Measurements from ENCODE around the gene THSD4.

THSD4 gene

DNA sequence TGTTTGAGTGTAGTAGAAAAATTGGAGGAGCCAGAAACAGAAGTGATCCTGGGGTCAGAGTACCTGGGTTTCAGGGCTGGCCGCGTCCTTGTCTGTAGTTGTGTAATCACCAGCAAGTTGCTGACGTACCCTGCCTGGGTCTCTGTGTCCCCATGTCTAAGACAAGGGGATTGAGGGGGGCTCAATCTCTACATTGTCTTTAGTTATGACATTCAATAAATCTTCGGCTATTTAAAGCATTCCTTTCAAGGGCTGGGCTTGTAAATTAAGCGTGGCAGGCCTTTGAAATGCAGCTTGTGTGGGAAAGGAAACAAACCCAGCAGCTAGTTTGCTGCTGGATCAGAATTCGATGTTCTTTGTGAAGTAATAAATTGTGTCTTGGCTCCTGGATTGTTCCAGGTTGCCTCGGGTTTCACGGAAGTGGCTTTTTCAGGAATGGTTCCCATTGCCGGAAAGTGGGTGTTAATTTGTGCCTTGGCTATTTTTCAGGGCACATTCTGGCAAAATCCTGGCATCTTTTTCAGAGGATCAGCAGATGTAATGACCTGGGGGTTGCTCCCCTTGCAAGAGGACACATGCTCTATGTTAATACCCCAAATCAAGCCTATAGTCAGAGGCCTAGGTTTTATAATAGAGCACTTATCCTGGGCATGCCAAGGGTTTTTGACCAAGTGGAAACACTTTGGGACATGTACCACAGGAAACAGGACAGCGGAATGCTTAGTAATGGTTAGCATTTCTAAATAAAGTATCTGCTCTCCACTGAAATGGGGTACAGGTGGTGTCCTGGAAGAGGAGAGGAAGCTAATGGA is 400.3 kb downstream of the THSD4 start:
- no peak for DNase-seq

DNA sequence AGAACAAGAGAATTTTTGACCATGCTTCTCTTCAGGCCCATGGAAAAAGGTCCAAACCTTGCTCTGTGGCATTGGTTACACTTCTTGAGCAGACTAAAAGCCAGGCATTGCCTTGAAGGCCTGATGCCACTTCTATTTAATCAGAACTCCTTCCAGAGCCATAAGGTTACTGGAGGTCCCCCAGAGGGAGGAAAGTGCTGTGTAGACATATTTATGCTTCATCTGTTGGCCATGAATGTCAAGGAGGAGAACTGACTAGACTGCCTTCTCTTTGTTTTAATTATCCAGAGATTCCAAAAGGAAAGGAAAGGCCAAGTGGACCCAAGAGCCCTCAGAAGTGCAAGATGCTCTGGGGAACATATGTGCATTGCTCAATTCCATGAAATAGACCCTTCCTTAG is 402.5 kb downstream of the THSD4 start:
- no peak for DNase-seq

DNA sequence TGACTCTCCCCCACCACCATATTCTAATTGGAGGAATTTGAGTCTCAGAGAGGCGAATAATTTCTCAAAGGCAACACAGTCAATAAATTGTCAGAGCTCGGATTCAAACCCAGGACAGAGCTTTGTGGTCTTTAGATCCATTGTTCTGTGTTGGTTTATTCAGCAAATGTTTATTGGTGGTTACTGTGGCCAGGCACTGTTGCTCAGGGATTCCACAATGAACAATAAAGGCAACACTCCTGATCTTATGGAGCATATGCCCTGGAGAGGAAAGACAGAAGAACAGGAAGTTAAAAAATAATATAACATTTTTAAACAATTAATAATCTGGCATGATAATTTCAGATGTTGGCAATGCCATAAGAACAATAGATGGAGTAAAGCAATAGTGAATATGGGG is 403.4 kb downstream of the THSD4 start:
- no peak for DNase-seq

DNA sequence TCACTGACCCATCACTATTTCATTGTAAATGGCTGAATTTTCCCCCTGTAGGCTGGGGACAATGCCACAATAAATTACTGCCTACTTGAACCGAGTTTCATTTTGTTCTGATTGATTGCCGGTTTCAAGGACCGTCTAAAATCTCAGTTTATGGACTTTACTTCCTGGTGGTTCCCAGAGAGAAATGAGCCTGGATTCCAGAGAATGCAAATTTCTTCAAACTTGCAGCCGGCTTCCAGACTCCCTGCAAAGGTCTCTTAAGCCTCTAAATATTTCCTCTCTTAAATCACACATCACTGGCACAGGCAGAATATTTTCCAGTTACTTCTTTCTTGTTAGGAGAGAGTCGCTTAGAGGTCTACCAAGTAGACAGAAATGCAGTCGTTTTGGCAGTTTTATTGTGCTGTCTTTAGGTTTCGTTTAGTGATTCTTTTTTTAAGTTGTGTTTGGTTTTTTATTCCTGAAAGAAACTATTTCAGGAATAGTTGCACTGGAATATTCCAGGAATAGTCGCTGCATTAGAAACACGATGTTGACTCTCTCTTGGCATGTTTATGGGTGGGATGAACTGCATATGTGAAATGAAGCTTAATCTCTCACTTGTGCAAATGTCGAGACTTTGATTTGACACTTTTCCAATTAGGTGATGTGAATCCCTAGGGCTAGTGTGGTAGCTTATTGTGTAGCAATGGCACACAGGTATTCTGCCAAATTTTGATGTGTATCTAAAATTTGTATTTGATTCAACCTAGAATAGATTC is 411.0 kb downstream of the THSD4 start:
- DNase-seq, result no peak

DNA sequence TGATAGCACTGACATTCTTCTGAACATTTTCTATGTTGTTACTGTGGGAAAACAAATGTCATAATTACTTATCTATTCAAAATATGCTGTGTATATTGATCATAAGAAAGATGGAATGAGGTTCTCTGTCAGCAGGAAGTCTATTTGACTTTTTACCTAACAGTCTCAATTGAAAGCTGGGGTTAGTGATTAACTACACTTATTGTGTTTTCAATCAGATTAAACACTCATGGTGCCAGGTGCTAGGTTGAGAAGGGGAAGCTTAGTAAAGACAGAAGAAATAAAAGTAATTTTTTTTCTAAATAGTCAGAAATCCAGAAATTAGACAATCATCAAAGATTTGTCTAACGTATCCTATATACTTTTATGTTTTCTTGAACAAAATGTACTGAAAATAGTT is 414.1 kb downstream of the THSD4 start:
- DNase-seq, result no peak

DNA sequence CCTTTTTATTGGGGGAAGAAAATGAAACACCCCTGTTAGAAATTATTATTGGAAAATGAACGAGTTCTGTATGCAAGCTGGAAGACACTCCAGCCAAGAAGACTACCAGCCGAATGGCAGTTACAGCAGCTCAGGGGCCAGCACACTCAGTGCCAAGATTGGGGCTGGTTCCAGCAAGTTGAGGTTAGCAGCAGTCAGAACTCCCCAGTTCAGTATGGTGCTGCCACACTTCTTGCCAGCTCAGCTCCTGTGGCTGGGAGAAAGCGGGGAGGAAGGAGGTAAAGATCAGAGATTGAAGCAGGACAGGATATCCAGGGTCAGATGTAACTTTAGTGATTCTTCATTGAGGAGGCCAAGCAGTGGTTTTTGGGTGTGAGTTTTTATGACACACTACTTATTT is 414.8 kb downstream of the THSD4 start:
- no peak for DNase-seq

DNA sequence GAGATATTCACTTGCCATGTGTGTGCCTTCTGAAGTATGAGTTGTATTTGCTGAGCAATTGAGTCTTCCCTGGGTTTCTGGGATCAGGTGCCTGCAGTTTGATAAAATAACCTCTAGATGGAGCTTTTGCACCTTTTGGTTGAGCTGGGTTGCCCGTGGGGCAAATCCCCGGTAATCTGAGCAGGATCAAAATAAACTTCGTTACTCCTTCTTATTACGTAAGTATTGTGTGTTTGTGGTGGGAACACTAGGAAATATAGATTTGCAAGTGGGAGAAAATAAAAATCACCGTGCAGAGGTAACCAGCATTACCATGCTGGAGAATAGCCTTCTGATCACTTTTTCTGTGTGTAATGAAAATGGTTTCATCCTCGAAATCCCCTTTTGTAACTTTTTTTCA is 417.7 kb downstream of the THSD4 start:
- peak; percentile 40 for DNase-seq

DNA sequence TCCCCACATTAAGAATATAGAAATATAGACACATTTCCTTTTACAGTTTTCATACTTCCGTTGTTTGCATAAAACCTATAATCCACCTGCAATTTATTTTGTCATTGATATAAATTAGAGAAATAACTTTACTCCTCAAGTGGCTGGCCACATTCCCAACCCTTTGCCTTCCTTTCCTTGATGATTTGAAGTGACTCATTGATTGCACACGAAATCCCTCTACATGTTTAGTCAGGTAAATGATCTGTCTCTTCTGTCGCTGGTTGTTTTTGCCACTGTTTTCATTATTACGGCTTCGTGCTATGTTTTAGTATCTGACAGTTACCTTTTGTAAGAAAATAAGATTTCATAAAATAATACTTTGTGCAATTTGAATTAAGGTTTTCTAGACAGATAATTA is 422.9 kb downstream of the THSD4 start:
- no peak for DNase-seq

DNA sequence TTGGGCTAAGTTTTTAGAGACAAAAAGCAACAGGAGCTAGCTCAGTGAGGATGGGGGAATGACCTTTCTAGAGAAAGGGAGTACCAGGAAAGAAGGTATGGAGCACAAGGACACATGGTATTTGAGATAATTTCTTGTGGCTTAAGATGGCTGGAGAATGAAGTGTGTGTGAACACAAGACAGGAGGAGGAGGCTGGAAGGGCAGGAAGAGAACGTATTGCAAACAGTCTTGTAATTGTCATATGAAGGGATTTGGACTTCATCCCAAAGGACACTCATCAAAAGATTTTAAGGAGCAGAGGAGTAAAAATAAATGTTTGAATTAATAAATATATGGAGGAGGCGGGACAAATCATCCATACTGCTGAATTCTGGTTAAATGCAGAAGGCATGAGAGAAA is 426.5 kb downstream of the THSD4 start:
- DNase-seq, result no peak

DNA sequence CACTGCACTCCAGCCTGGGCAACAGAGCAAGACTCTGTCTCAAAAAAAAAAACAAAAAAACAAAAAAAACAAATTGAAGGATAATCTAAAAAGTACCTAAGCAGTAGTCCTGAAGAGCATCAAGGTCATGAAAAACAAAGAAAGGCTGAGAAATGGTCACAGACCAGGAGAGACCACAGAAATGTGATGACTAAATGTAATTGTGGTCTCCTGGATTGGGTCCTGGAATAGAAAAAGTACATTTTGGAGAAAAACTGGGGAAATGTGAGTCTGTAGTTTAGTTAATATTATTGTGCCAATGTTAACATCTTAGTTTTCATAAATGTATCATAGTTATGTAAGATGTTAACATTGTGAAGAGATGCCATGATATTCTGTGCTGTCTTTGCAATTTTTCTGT is 427.6 kb downstream of the THSD4 start:
- no peak for DNase-seq

DNA sequence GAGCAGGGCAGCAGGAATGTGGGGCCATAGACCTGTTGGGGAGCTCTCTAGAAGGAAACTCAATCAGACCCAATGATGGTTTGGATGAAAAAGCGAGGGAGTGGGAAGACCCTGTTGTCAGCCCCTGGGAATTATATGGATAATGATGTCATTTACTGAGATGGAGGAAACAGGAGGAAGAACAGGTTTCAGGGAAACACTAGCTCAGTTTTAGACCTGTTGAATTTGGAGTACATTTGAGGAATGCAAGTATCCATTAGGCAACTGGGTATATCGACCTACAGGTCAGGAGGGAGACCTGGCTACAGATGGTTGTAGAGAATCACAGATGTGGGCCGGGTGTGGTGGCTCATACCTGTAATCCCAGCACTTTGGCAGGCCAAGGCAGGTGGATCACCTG is 428.1 kb downstream of the THSD4 start:
- no peak for DNase-seq

DNA sequence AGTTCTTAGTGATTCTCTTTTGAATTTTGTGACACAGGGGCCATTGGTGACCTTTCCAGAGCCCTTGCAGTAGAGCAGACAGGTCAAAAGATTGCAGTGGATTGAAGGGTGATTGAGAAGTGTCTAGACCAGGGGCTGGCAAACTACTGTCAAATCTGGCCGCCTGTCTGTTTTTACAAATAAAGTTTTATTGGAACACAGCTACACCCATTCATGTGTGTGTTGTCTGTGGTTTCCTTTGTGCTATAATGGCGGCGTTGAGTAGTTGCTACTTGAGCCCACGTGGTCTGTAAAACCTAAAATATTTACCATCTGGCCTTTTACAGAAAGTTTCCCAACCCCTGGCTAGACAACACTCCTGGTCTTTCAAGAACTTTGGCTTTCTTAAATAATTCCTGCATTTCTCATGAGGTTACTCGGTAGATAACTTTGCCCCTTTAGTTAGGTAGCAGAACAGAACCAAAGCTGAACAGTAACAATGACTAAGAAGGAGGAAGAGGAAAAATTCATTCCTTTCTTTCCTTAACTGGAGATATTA is 430.0 kb downstream of the THSD4 start:
- DNase-seq, result no peak

DNA sequence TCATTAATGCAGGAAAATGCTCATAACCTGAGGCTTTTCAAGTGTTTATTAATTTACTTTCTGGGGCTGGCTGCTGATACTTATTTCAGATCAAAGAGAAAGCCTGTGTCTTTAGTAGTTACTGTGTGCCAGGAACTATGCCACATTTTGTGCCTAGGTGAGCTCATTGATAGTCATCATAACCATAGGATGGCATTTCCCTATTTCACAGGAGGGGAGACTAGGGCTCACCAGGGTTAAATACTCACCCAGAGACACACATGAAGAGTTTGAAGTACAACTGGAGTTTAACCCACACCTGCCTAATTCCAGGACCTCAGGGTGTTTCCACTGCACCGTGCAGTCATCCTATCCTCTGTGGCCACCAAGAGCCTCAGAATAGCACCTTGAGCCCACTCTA is 430.7 kb downstream of the THSD4 start:
- DNase-seq, result no peak

DNA sequence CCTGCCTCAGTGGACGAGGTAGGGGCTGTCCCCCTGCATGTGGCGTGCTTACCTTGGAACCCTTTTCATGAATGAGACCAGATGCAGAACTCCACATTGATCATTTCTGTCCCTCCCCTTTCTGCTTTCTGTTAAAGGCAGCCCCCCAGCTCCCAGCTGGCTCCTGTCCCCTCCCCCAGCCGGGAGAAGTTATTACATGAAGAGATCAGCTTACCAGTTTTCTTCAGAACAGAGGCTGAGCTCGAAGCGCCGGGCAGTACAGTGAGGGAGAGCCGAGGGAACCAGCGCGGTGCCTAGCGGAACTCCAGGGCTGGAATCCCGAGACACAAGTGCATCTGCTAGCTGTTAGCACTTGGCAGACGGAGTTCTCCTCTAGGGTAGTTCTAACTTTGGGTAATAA is 431.7 kb downstream of the THSD4 start:
- peak; percentile 54 for DNase-seq

DNA sequence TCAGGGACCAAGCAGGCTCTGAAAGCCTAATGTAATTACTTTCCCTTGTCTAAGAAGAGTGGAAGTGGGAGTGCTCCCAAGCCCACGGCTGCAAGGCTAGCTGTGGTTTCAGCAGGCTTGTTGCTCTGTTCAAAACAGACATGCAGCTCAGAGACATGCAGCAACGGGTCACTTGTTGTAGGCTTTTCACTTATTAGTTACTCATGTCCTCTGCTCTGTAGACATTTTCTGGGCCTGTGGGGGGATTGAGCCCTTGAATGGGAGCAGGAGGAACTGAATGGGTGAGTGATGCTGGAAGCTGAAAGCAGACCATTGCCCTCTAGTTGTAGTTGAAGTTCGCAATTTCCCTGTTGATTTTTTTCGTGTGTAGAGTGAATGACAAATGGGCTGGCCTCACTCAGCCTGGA is 433.1 kb downstream of the THSD4 start:
- no peak for DNase-seq

DNA sequence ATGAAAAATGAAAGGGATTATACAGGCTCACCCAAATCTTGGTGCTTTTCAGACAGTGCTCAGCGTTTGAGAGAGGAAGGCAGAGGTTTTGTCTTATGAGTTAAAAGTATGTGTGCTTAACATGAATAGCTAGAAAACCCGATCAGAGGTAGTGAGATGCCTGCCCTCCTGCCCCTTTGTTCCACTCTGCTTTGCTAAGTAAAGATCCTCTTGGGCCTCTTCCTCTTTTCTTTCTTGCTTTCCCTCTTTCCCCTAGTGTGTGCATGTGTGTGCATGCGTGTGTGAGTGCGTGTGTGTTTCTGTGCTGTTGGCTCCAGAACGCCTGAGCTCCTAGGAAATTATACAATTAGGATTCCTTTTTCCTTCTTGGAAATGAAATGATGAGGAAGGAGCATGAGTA is 433.8 kb downstream of the THSD4 start:
- DNase-seq, result no peak

DNA sequence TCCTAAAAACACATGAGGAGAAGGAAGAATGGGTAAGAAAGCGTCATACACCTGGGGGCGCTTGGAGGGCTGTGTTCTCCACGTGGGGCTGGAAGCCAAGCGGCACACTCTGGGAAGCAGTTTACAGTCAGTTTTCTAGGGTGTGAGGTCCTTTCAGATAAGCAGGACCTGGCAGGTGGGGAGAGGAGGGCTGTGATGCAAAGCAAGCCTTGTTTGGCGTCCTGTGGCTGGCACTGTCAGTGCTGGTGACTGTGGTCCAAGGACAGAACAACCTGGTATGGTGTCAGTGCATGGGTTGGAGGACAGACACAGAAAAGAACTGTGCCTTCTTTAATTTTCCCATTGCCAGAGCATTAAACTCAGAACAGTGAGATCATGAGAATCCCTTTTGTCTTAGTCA is 434.4 kb downstream of the THSD4 start:
- no peak for DNase-seq

DNA sequence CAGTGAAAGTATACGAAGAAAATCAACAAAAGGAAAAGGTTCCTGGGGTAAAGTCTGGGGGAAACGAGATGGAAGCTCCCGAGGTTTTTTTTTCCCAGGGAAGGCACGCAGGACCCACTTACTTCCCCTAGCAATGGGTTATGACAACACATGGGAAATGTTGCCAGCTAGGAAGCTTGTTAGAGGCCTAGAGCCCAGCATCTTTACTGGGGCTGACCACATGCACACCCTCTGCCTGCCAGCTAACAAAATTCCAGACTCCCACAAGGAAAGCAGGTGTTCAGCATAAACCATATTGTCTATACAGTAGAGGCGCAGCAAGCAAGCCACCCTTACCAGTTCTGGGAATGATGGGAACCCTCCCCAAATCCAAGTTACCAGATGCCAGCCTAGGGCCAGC is 436.3 kb downstream of the THSD4 start:
- no peak for DNase-seq

DNA sequence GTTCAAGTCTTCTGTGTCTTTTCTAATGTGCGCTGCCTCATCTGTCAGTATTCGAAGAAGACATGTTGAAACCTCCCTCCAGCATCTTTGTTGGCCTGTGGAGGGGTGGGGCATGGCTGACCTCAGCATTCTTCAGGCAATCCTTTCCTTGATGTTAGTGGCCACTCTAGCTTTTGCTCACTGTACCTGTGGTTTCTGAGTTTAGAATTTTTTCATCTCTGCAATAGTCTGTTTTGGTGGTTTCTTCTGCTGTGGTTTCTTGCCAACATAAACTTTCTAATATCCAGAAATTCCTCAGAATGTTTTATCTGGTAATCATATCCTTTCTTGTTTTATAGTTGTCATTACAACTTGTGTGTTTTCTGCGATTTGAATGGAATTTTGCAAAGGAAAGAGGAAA is 443.8 kb downstream of the THSD4 start:
- DNase-seq, result no peak

DNA sequence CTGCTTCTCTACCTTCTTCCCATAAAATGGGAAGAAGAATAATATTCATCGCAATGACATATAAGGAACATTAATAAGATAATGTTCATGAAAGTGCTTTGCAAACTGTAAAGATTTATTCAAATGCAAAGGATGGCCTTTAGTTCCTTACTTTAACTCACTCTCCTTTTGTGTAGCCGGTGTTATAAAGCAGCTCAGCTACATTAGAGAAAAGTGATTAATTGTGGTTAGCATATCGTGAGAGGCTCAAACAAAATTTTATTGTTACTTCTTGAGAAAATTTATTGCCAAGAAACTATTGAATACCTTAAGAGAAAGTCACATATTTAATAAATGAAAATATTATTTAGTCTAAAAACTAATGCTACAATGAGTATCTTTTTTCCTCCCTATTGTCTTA is 444.3 kb downstream of the THSD4 start:
- no peak for DNase-seq

DNA sequence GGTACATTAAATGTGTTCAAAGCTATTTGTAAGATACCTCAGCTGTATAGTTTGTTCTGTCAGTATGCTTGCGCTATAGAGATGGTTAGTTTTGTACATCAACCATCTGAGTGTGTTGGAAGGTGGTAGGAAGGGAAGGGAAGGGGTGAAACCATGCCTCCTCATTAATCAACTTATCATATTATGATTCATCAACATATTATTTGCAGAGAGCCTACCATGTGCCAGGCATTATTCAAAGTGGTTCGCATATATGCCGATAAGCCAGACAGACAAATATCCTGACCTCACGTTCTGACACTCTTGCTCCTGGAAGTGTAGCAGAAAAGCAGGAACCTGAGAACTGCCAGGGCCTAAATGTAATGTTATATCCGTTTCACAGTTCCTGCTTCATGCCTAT is 447.0 kb downstream of the THSD4 start:
- DNase-seq, result no peak

DNA sequence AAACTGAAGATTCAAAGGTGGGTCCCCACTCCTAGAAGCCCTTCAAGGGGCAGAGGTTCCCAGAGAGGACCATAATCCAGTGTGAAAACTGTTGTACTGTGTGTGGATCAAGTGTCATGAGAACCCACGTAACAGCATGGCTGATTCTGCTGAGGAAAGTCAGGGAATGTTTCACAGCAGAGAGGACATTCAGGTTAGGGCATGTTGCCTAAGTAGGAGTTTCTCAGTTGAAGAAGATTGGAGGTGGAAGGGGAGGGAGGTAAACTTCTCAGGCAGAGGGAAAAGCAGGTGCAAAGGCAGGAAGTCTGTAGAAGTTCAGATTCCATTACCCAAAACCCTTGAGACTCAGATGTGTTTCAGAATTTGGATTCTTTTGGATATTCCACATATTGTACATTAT is 448.9 kb downstream of the THSD4 start:
- DNase-seq, result no peak

DNA sequence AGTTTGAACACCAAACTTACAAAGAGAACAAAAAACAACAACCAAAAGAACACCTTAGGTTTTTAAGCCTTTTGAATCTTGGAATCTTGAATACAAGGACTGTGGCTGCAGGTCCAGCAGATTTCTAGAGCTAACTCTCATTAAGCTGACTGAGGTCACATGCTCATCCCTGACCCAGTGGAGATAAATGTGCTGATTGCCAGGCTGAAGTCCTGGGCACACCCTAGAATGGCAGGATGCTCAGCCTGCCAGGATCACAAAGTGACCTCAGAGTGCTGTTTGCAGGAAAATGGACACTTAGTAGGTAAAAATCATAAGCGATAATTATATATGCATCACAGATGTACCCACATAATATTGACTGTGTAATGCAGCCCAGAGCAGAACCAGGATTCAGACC is 449.7 kb downstream of the THSD4 start:
- DNase-seq, result no peak

DNA sequence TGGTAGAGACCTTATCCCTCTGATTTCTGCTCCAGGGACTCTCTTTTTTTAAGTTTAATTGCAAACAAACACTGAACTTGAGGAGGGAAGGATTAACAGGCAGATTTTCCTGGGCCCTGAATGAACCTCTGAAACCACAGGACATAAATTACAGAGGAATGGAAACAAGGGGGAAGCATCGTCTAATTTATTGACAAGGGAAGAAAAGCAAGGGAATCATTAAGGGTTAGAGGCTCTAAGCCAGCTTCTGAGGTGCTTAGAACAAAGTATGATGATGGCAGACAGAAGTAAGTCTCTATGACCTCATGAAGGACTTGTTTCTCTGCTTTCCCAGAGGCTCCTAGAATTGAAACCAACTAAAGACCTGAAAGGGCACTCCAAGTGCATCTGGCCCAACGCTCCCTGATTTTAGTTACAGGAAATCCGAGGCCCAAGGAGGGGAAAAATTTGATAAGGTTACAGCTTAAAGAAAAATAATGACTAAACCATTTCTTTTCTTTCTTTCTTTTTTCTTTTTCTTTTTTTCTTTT is 450.4 kb downstream of the THSD4 start:
- DNase-seq, result no peak

Data from NCI-H2171 (cell line).